HG03520 (cell line): ENCODE data around the gene CAMP.
"Not testable (repeated sequence)": the region's sequence is repeated elsewhere in the genome, so short reads cannot be mapped to it uniquely, and the experiment has no call there.

Experiments used
- ATAC-seq: cut with Tn5 transposase; IDR thresholded peaks from one replicate; pipeline ENCODE4 v1.9.1; 2021; ENCODE audit warnings: mild to moderate bottlenecking, moderate library complexity; ENCODE audit not compliant: unreplicated experiment

CAMP gene

GRCh38 chr3:48211776-48212175, 11.5 kb upstream of the CAMP start:
- not testable (repeated sequence) for ATAC-seq

- ATAC-seq = no peak
These were observed 9.1 kb upstream of the CAMP start for GRCh38 chr3:48214225-48214624.

GRCh38 chr3:48215019-48215418, 8.3 kb upstream of the CAMP start:
- ATAC-seq = no peak

GRCh38 chr3:48215466-48215865, 7.8 kb upstream of the CAMP start:
- ATAC-seq = no peak

- no peak for ATAC-seq
These were observed 7.4 kb upstream of the CAMP start for GRCh38 chr3:48215876-48216275.

- no peak for ATAC-seq
These were observed 5.8 kb upstream of the CAMP start for GRCh38 chr3:48217449-48217848.

- ATAC-seq = no peak
These were observed 4.8 kb upstream of the CAMP start for GRCh38 chr3:48218537-48218936.

- ATAC-seq = no peak
These were observed 3.8 kb upstream of the CAMP start for GRCh38 chr3:48219543-48219942.

GRCh38 chr3:48220746-48221145, 2.5 kb upstream of the CAMP start:
- ATAC-seq = no peak

- ATAC-seq = no peak
These were observed 2.3 kb downstream of the CAMP start for GRCh38 chr3:48225587-48225986.

GRCh38 chr3:48226939-48227338, 3.6 kb downstream of the CAMP start:
- no peak for ATAC-seq

- no peak for ATAC-seq
These were observed 8.9 kb downstream of the CAMP start for GRCh38 chr3:48232232-48232631.

GRCh38 chr3:48232734-48233133, 9.4 kb downstream of the CAMP start:
- no peak for ATAC-seq

- ATAC-seq = no peak
These were observed 10.2 kb downstream of the CAMP start for GRCh38 chr3:48233542-48233941.

GRCh38 chr3:48236531-48236930, 13.2 kb downstream of the CAMP start:
- no peak for ATAC-seq

- ATAC-seq = no peak
These were observed 15.3 kb downstream of the CAMP start for GRCh38 chr3:48238531-48239085.

GRCh38 chr3:48240000-48240963, 17.0 kb downstream of the CAMP start:
- no peak for ATAC-seq

- no peak for ATAC-seq
These were observed 18.6 kb downstream of the CAMP start for GRCh38 chr3:48241796-48242455.

GRCh38 chr3:48243886-48244285, 20.6 kb downstream of the CAMP start:
- ATAC-seq = no peak

- ATAC-seq = no peak
These were observed 21.2 kb downstream of the CAMP start for GRCh38 chr3:48244461-48244860.

GRCh38 chr3:48245136-48245535, 21.8 kb downstream of the CAMP start:
- no peak for ATAC-seq

GRCh38 chr3:48247401-48247811, 24.1 kb downstream of the CAMP start:
- no peak for ATAC-seq
